ENCODE data around the gene DPM1. TPM values are rescaled to one million over a fixed set of nuclear protein-coding genes. Genes with fewer than 3 reads are reported as not detected.

The DPM1 gene
- polyA plus RNA-seq, 1 of the 3 experiments (the other 2 are of a cell fraction): 72.1 TPM

DNA sequence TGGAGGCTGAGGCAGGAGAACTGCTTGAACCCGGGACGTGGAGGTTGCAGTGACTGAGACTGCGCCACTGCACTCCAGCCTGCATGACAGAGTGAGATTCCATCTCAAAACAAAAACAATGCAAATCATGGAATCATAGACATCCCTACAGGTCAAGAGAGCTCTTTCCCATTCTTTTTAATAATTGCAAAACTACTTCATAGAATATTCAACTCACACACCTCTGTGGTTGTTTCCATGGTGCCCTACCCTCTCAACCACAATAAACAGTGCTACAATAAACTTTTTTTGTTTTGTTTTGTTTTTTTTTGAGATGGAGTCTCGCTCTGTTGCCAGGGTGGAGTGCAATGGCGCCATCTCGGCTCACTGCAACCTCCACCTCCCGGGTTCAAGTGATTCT is 15.3 kb downstream of the DPM1 start:
- DNase-seq: no peak
- H4K20me1 ChIP-seq (ENCODE audit: insufficient read depth): no peaks in the 10 kb centered on the region
- no peaks in the 10 kb centered on the region for H3K9me3 ChIP-seq
- H3K4me2 ChIP-seq: no peak overlapping the region
- H3K9me2 ChIP-seq: no peaks in the 10 kb centered on the region
- H3K27ac ChIP-seq (ENCODE audit: low read depth in 2 of 2, low read length in 1 of 2): no peak overlapping the region
- CTCF ChIA-PET: interaction anchor here (2.2 kb wide), 1 partner anchor 11 kb away, joined by 9 read pairs; the partner anchor contains the start of gene ADNP
- WGBS (ENCODE audit: low lambda C conversion rate): 99% methylated on average over 7 of the region's 7 CpGs
- H3K27me3 ChIP-seq (ENCODE audit: insufficient read depth): no peaks in the 10 kb centered on the region
- H2AFZ ChIP-seq (ENCODE audit: low read depth): no peak overlapping the region
- POLR2A ChIA-PET: no interaction called here
- no peak overlapping the region for H3K9ac ChIP-seq
- peaks cover 13% of the 10 kb centered on the region for H3F3A ChIP-seq (replicated peaks; ENCODE audit: insufficient read depth)
- no peak overlapping the region for H3K4me3 ChIP-seq (ENCODE audit: low read depth in 2 of 2, low read length in 1 of 2)
- no peaks in the 10 kb centered on the region for H3K4me1 ChIP-seq (ENCODE audit: control insufficient read depth in 1 of 2, insufficient read depth in 2 of 2, low read depth in 1 of 2, low read length in 1 of 2)
- H3K36me3 ChIP-seq (replicated peaks in 1 of 2; ENCODE audit: control insufficient read depth in 1 of 2, insufficient read depth in 2 of 2, low read length in 1 of 2): peaks cover 55 to 73% of the 10 kb centered on the region in 2 experiments
- no peak for TF ChIP-seq ELF1 (IDR thresholded peaks at IDR 0.05)
- TF ChIP-seq SMC3 (IDR thresholded peaks at IDR 0.05; ENCODE audit: low read depth, low read length): no peak
- no peak for TF ChIP-seq FOXM1 (IDR thresholded peaks at IDR 0.05; ENCODE audit: low read depth)
- no peak for TF ChIP-seq GABPA (IDR thresholded peaks at IDR 0.05; ENCODE audit: low read depth)
- TF ChIP-seq TCF12 (IDR thresholded peaks at IDR 0.05): no peak
- TF ChIP-seq GATA2 (CRISPR knock-in tag; IDR thresholded peaks at IDR 0.05): no peak
- TF ChIP-seq MEF2A (IDR thresholded peaks at IDR 0.05; ENCODE audit: borderline replicate concordance, low read depth): no peak
- no peak for TF ChIP-seq TAF1 (IDR thresholded peaks at IDR 0.05; ENCODE audit: borderline replicate concordance, low read depth, low read length)
- TF ChIP-seq, protein P1, sequence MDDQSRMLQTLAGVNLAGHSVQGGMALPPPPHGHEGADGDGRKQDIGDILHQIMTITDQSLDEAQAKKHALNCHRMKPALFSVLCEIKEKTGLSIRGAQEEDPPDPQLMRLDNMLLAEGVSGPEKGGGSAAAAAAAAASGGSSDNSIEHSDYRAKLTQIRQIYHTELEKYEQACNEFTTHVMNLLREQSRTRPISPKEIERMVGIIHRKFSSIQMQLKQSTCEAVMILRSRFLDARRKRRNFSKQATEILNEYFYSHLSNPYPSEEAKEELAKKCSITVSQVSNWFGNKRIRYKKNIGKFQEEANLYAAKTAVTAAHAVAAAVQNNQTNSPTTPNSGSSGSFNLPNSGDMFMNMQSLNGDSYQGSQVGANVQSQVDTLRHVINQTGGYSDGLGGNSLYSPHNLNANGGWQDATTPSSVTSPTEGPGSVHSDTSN (IDR thresholded peaks at IDR 0.05): no peak
- no peak for TF ChIP-seq RXRA (IDR thresholded peaks at IDR 0.05; ENCODE audit: borderline replicate concordance, low read depth)
- peaks cover 16% of the 10 kb centered on the region; the same call in 1 of the 2 replicates for H3K79me2 ChIP-seq (ENCODE audit: insufficient read depth)

DNA sequence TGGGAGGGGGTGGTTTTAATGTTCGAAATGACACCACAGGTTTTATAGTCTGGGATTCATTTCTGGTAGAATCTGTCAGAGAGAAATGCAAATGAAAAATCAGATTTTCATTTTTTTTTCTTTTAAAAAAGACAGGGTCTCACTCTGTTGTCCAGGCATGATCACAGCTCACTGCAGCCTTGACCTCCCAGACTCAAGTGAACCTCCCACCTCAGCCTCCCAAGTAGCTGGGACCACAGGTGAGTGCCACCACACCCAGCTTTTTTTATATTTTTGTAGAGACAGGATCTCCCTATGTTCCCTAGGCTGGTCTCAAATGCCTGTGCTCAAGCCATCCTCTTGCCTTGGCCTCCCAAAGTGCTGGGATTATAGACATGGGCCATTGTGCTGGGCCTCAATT is 24.7 kb downstream of the DPM1 start:
- Histone ChIP-seq H3K27ac (ENCODE audit: low read depth in 2 of 2, low read length in 1 of 2) (peak overlapping the region; percentile 93 to 99; a peak in 2 of 4 replicates), H3K79me2 (ENCODE audit: insufficient read depth) (peaks cover 20% of the 10 kb centered on the region), H3K9me3 (no peaks in the 10 kb centered on the region), H4K20me1 (ENCODE audit: insufficient read depth) (peaks cover 7% of the 10 kb centered on the region), H3K27me3 (ENCODE audit: insufficient read depth) (no peaks in the 10 kb centered on the region), H3K4me3 (ENCODE audit: low read depth in 2 of 2, low read length in 1 of 2) (no peak overlapping the region), H3K9me2 (no peaks in the 10 kb centered on the region), H3K9ac (no peak overlapping the region), H3K4me1 (ENCODE audit: control insufficient read depth in 1 of 2, insufficient read depth in 2 of 2, low read depth in 1 of 2, low read length in 1 of 2) (peaks cover 13 to 22% of the 10 kb centered on the region in 2 experiments), H3K4me2 (no peak overlapping the region), H3K36me3 (replicated peaks in 1 of 2; ENCODE audit: control insufficient read depth in 1 of 2, insufficient read depth in 2 of 2, low read length in 1 of 2) (peaks cover 50 to 56% of the 10 kb centered on the region in 2 experiments), H2AFZ (ENCODE audit: low read depth) (no peak overlapping the region), H3F3A (replicated peaks; ENCODE audit: insufficient read depth) (peaks cover 57% of the 10 kb centered on the region)
- POLR2A ChIA-PET: no interaction called here
- 100% methylated on average over 1 of the region's 1 CpG for WGBS (ENCODE audit: low lambda C conversion rate)
- CTCF ChIA-PET: interaction anchor here (1.1 to 16.1 kb wide), 3 partner anchors 11 to 142 kb away, joined by 3 to 340 read pairs (median 4); partner anchors contain the start of gene BCAS4
- no peak for DNase-seq
- no peak for TF ChIP-seq NFIC (IDR thresholded peaks at IDR 0.05; ENCODE audit: borderline replicate concordance)
- TF ChIP-seq RXRA (IDR thresholded peaks at IDR 0.05; ENCODE audit: borderline replicate concordance, low read depth): no peak
- TF ChIP-seq CHD2 (IDR thresholded peaks at IDR 0.05; ENCODE audit: low read length, partially characterized antibody): no peak
- TF ChIP-seq, protein P2, sequence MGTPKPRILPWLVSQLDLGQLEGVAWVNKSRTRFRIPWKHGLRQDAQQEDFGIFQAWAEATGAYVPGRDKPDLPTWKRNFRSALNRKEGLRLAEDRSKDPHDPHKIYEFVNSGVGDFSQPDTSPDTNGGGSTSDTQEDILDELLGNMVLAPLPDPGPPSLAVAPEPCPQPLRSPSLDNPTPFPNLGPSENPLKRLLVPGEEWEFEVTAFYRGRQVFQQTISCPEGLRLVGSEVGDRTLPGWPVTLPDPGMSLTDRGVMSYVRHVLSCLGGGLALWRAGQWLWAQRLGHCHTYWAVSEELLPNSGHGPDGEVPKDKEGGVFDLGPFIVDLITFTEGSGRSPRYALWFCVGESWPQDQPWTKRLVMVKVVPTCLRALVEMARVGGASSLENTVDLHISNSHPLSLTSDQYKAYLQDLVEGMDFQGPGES (IDR thresholded peaks at IDR 0.05; ENCODE audit: low read depth, low read length): no peak
- no peak for TF ChIP-seq SIN3A (IDR thresholded peaks at IDR 0.05; ENCODE audit: borderline replicate concordance, low read depth, low read length)

All from SK-N-SH (cell line).